ENCODE measurements around the gene H6PD.

H6PD gene

DNA sequence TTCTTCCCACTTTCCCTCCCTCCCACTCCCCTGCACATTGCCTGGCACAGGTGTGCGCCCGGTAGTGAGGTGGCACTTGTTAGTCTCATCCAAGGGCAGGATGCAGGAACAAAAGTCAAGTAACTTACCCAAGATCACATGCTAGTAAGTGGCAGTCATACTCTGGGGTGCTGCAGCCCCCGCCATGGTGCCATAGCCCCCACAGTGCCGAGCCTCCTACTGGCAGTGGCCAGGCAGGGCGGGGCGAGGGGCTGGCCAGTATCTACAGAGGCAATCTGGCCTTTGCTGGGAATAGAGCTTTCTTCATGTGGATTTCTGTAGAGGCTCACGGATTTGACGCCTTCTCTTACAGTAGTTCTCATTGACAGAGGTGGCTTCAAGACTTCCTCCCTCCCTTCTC is 26.9 kb downstream of the H6PD start:
- DNase-seq: no peak

DNA sequence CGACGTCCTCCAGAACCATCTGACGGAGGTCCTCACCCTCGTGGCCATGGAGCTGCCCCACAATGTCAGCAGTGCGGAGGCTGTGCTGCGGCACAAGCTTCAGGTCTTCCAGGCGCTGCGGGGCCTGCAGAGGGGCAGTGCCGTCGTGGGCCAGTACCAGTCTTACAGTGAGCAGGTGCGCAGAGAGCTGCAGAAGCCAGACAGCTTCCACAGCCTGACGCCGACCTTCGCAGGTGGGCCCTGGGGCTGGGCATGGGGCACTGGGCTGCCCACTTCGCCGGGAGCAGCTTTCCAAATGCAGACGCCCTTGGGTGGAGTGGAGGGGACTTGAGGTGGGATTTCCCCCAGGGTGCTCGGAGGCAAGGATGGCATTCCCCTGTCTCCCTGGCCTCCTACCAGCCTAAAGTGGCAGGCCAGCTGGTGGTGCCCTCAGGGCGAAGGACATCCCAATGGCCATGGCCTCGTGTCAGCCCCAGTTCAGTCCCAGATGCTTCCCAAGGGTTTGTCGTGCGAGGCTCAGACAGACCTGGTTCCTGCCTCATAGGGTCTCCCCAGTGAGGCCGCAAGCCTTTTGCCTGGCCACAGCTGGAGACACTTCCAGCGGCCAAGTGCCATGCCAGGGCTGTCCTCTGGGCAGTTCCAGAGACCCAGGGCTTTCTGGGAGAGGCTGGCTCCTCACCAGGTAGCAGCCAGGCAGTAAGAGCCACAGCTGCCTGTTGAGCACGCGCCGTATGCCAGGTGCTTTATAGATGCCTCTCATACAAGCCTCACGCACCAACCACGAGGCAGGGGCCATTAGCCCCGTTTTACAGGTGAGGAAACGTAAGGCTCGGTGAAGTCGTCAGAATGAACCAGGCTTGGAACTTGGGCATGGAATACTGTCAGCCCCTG is 27.8 kb downstream of the H6PD start:
- DNase-seq: no peak

DNA sequence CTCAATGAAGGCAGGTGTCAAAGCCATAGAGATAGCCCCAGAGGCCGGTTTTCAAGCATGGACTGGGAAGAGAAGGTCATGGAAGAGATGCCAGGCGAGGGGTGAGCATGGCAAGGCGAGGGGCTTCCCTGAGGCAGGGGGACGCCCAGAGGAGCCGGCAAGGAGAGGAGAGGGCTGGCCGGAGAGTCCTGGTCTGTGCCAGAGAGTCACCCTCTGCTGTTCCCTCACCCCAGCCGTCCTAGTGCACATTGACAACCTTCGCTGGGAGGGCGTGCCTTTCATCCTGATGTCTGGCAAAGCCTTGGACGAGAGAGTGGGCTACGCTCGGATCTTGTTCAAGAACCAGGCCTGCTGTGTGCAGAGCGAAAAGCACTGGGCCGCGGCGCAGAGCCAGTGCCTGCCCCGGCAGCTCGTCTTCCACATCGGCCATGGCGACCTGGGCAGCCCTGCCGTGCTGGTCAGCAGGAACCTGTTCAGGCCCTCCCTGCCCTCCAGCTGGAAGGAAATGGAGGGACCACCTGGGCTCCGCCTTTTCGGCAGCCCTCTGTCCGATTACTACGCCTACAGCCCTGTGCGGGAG is 28.8 kb downstream of the H6PD start:
- no peak for DNase-seq

DNA sequence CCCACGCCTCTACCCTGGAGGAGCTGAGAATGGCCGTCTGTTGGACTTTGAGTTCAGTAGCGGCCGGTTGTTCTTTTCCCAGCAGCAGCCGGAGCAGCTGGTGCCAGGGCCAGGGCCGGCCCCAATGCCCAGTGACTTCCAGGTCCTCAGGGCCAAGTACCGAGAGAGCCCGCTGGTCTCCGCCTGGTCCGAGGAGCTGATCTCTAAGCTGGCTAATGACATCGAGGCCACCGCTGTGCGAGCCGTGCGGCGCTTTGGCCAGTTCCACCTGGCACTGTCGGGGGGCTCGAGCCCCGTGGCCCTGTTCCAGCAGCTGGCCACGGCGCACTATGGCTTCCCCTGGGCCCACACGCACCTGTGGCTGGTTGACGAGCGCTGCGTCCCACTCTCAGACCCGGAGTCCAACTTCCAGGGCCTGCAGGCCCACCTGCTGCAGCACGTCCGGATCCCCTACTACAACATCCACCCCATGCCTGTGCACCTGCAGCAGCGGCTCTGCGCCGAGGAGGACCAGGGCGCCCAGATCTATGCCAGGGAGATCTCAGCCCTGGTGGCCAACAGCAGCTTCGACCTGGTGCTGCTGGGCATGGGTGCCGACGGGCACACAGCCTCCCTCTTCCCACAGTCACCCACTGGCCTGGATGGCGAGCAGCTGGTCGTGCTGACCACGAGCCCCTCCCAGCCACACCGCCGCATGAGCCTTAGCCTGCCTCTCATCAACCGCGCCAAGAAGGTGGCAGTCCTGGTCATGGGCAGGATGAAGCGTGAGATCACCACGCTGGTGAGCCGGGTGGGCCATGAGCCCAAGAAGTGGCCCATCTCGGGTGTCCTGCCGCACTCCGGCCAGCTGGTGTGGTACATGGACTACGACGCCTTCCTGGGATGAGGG is 29.7 kb downstream of the H6PD start:
- DNase-seq: no peak

DNA sequence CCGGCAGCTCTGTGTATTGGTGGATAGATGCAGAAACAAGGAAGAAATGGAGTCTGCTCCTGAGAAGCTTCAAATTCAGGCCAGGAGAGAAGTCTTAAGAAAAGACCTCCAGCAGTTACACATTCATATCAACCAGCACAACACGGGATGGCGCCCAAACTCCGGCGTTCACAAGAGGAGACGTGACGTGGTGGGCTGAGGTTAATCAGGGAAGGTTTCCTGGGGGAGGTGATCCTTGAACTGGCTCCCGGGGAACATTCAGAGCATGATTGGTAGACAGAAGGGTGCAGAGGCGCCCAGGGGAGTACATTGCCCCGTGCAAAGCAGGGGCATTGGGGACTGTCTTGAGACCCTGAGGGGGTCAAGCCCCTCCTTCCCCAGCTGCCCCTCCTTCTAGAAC is 30.5 kb downstream of the H6PD start:
- DNase-seq: no peak

DNA sequence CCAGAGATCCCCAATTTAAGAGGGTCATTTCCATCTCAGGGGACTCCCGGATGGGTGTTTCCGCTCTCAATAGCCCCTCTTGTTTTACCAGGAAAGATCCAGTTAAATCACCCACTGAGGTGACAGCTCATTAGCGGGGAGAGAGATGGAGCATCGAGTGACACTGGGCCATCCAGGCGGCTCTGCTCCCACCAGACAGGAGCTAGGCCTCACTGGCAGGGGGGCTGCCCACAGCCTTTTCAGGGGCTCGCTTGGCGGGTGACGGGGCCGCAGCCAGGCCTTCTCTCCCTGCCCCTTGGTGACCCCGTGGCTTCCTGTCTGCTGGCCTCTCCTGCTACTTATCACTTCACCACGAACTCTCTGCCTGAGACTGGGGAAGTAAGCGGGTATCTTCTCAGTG is 31.4 kb downstream of the H6PD start:
- no peak for DNase-seq

DNA sequence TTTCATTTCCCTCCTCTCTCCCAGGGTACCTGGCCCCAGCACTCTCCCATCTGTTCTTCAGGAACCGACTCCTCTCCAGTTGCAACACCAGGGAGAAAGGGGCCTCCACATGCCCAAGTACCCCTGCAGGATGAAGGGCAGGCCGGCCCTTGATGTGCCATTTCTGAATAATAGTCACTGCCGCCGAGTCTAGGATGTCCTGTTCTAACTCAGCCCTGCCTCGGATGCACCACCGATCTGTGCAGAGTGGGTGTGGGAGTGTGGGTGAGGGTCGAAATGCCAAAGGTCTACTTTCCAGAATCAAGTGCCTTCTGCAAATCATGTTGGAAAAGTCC is 32.7 kb downstream of the H6PD start:
- DNase-seq: no peak

DNA sequence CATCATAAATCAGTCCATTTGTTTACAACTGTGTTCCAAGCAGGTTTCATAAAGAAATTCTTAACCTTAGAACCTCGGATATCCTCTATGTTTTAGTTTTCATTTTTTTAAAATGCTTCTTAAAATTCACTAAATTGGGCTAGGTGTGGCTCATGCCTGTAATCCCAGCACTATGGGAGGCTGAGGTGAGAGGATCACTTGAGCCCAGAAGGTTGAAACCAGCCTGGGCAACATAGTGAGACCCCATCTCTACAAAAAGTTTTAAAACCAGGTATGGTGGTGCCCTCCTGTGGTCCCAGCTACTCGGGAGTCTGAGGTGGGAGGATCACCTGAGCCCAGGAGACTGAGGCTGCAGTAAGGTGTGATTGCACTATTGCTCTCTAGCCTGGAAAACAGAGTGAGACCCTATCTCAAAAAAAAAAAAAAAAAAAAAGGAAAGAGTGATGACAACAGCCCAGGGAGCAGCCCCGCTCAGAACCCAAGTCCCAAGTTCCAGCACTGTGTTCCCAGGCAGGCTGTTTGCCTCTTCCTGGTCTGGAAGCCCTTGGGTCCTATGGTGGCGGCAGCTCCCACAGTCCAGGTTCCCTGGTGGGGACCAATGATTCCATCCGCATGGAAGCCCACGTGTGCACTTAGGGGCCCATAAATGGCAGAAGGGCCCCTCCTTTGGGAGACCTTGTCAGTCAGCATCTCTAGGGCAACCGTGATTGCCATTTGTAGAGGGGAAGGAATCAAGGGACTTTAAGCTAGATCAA is 33.4 kb downstream of the H6PD start:
- DNase-seq: no peak

DNA sequence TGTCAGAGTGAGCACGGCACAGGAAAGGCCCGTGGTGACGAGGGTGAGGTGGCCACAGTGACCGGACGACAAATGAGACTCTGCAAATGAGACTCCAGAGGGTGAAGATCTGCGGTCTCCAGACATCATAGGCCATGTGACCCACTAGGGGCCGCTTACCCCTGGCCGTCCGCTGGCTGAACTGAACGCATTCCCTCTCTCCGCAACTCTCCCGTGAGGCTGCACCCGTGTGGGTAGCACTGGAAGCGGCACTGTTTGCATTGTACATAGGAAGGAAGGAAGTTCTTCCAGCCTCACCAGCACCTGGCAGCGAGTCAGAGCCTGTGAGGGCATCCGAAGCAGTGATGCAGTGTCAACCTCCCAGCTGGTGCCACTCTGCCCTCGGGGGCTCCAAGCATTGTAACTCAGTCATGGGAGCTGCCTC is 34.5 kb downstream of the H6PD start:
- DNase-seq: no peak

DNA sequence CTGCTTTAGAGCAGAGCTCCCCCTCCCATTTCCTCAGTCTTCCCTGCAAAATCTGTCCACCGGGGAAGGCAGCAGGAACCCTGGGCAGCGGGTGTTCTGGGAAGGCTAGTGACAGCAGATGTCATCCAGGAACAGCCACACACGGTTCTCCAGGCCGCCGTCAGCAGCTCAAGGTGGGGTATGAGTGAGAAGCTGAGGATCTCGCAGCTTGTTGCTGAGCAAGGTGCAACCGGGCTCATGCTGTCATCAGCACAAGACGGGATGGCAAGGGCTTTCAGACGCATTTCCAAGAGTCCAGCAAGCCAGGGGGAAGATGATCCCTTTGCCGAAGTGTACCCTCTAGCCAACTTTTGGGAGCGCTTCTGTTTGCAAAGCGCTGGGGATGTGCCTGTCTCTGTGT is 35.1 kb downstream of the H6PD start:
- peak in 1 of 2 experiments; percentile 28 for DNase-seq

DNA sequence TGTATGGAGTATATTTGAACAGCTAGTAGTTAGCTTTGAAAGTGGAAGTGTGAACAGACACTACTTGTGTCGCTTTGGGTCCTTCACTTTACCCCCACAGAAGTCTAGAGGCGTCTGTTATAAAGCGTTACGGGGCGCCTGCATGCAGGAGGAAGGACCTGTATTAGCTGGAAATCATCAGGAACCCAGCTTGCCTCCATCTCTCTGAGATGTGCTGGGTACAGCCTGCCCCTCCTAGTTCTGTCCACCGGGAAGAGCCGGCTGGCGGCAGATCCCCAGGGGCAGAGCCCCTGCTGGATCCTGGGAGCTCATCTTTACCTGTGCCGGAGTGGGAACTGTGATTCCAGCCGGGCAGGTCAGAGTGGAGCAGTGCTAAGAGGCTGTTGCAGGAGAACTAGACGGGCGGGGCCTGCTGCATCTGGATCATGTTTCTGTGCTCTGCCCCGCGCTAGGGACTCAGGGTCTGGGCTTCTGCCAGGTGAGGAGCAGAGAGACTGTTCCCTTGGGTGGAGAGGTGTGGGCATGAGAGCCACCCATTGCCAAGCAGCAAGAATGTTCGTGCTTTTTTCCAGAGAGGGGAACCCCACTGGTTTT is 35.8 kb downstream of the H6PD start:
- DNase-seq: no peak

DNA sequence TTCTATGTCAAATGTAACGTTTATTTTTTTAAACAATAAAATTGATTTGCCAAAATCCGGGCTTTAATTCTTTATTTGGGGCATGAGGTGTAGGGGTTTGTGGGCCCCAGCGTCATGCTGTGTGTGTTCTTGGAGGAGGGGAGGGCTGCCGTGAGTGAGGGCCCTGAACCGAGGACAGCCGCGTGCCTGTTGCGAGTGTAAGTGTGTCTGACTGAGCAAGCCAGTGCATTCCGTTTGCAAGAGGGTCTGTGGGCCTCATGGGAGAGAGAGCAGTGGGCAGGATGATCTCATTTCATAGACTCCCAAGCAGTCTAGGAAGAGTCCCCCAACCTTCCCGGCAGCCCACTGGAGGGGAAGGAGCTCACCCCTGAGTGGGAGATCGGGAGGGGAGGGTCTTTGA is 36.7 kb downstream of the H6PD start:
- DNase-seq: no peak

DNA sequence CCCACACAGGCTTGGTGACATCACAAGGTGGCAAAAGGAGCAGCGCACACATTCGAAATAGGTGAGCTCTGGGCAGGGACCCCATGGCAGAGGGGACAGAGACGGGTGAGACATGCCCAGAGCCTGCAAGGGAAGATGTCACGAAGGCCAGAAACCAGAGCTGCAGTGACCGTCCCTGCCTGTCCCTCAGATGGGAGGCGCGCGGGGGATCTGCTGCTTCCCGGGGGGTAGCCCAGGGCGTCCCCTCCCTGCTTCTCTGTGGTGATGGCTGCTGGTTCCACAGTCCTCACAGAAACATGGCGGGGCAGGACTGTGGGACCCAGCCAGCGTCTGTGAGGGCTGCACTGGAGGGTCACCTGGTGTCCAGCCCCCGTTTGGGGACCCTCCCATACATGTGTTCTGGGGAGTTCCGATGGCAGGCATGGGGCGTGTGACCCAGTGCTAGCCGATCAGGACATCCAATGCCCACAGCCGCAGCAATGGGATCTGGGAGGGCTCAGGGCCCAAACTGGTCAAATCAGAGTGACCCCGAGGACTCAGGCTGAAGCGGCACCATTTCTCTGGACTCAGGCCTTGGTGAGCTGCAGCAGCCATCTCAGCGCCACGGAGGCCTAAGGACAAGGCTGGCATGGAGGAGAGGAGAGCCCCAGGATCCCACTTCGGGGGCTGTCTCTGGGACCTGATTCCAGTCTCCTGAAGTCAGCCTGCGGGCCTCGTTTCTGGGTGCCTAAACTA is 37.5 kb downstream of the H6PD start:
- no peak for DNase-seq

DNA sequence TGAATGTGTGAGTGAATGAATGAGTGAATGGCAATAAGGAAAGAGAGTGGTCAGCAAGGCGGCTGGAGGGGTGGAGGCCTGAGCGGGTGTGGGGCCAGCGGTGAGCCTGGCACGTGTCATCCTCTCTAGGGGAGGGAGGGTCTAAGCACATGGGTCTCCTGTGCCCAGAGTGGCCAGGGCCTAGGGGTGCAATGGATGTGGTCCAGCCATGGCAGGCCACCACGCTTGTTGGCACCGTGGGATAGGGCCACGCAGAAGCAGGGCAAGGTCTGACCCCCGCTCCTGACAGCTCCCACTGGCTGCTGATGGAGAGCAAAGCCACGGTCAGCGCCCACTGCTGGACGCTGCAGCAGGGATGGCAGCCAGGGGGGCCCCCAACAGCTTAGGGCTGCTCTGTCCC is 38.6 kb downstream of the H6PD start:
- no peak for DNase-seq

DNA sequence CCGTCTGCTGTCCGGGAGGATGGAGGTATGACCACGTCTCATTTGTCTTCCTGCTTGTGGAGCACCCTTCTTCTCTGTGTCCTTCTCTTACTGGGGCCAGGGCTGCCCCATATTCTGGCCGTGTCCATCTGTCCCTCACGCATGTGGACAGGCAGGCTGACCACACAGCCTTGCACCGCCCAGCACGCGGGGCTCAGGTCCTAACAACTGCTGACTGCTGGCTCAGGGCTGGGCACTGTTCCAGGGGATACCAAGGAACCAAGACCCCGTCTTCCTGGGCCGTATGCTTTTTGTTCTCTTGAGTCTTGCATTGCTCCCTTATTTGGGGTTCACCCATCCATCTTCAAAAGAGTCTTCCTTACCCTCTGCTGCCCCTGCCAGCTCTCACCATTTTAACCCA is 40.6 kb downstream of the H6PD start:
- no peak for DNase-seq

DNA sequence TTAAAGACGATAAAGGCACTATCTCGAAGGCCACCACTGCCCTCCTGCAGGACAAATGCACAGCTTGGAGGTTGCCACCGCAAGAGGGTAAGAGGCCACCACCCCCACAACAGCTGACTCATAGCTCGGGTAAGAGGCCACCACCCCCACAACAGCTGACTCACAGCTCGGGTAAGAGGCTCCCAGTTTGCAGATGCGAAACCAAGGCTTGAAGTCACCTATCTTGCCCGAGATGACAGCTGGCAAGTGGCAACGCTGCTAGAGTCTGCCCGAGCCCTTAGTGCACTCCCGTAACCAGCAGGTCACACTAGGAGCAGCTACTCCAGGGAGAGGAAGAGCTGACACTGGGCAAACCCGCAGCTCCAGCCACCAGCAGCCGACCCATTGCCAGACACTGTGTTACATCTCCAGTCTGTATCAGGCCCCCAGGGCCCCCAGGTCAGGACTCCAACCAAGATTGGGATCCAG is 41.0 kb downstream of the H6PD start:
- DNase-seq: no peak

DNA sequence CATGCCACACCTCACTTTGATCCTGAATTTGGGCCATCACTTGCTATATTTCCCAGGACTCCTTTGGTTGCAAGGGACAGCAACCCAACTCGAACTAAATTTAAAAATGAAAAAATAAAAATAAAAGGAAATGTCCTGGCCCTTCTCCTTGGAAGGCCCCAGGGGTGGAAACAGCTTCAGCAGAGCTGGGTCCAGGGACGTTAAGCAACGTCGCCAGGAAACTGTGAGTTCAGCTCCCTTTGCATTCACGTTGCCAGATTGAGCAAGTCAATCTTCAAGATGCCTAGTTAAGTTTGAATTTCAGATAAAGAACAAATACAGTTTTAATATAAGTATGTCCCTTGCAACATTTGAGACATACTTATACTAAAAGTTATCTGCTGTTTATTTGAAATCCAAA is 43.5 kb downstream of the H6PD start:
- DNase-seq: no peak

DNA sequence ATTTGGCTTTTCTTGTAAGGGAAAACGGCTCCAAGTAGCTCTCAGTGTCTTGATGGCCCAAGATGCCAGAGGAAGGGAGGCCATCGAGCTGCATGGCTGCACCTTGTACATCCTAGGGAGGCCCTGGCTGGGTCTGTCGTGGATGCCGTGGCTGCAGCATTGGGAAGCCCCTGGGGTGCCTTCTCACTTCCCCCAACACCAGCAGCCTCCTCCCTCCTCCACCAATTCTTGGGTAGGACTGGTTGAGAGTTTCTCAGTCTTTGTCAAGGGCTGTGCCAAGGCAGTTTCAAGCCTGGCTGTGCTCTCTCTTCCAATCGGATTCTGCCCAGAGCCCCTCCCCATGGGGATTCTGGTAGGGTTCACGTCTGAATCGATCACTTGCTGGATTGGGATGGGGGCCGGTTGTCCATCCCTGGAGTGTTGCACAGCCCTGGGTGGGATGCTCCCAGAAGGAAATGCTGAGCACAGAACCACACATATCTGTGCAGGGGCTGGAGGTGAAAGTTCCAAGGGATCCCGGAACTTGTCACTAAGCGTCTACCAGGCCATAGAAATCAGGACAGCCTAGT is 44.1 kb downstream of the H6PD start:
- DNase-seq: no peak

DNA sequence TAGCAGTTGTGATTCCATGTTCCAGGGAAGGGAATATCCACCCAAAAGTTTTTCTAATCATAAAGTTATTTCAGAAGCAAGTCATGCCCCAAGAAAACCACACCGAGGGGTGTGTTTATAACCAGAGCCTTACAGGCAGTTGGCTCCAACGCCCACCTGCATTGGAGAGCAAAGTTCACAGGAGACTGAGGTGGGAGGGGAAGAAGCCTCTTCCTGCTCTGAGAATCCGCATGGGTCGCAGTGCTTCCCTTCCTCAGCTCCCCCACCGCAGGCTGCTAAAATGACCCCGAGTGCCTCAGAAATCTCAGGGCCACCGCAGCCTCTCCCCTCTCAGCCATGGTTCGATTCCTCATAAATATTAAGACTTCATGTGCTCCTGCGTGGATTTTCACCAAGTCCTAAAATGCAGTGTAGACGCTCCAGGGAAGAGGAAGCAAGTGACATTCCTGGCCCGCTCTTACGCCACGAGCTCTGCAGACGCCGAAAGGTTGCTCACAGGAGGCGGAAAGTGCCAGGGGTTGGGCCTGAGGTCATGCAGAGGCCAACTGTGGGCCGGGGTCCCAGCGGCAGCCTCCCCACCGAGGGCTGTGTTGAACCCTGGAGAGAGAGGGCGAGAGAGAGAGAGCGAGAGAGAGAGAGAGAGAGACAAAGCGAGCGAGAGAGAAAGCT is 44.7 kb downstream of the H6PD start:
- no peak for DNase-seq

DNA sequence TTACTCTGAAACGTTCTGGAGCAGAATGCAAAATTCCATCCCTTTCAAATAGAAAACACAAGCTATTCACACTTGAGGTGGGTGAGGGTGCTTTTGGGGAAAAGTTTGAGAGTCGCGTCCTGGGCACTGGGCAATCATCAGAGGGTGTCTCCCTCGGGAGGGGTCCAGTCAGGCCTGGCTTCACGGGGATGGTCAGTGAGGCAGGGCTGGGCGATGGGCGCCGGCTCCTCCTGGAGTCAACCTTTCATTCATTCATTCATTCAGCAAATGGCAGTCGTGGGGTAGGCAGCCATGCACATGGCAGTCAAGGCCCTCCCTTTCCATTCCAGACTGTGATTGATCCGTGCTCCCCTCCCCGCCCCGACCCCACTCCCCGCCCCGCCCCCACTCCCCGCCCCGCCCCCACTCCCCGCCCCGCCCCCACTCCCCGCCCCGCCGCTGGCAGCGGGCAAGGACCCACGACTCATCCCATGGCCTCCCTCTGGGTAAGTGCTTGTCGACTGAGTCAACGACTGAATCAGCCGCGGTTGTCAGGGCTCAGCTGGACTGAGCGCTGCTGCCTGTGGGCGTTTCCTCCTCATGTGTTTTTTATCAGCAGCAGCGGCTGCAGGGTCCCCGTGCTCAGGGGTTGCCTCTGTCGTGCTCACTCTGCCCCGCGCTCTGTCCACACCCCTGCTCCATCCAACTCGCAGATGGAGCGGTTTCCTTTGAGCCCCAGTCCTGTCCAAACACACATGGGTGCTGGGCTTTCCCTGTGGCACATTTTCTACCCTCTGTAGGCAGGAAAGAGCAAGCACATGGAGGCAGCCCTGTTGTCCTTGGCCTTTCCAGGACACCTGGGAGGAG is 45.7 kb downstream of the H6PD start:
- DNase-seq: no peak

Measured in cerebellar nuclear complex (tissue), 1 donor.